ENCODE results near the gene GNG13. TPM values are rescaled to one million over a fixed set of nuclear protein-coding genes. Genes with fewer than 3 reads are reported as not detected.
A peak's percentile ranks its signal among the peaks of the same experiment; 100 is the strongest.

Gene GNG13
- total RNA-seq, 2 donors from 2014 or later = not detected

GRCh38 chr16:814974-815373, 14.4 kb upstream of the GNG13 start:
- H3K36me3 ChIP-seq (replicated peaks in 1 of 2; ENCODE audit: insufficient read depth in 1 of 2, low read depth in 2 of 2) = no peaks in the 10 kb centered on the region
- H3K9me3 ChIP-seq = no peaks in the 10 kb centered on the region
- no peak overlapping the region for H3K4me3 ChIP-seq
- 56 to 58% methylated on average over 9 of the region's 9 CpGs for WGBS, 2 donors
- intact Hi-C loops (cut with DNase I) = loop anchor here (5.0 to 10.0 kb wide), 2 partner anchors 237 to 280 kb away; partner anchors contain the start of gene C1QTNF8
- H3K4me1 ChIP-seq = peaks cover 7% of the 10 kb centered on the region
- ATAC-seq (no peak), DNase-seq (no peak)
- H3K27ac ChIP-seq = no peak overlapping the region
- no peak for TF ChIP-seq POLR2A (IDR thresholded peaks at IDR 0.05)
- TF ChIP-seq CTCF (IDR thresholded peaks at IDR 0.05) = no peak
- peaks cover 0 to 22% of the 10 kb centered on the region in 2 donors for H3K27me3 ChIP-seq

GRCh38 chr16:813916-814412, 13.4 kb upstream of the GNG13 start:
- H3K36me3 ChIP-seq (replicated peaks in 1 of 2; ENCODE audit: insufficient read depth in 1 of 2, low read depth in 2 of 2) = no peaks in the 10 kb centered on the region
- WGBS, 2 donors = 55 to 59% methylated on average over 19 to 22 of the region's 22 CpGs
- peaks cover 0 to 22% of the 10 kb centered on the region in 2 donors for H3K27me3 ChIP-seq
- H3K27ac ChIP-seq = no peak overlapping the region
- H3K4me3 ChIP-seq = no peak overlapping the region
- no peak for TF ChIP-seq CTCF (IDR thresholded peaks at IDR 0.05)
- no peak for TF ChIP-seq POLR2A (IDR thresholded peaks at IDR 0.05)
- ATAC-seq (no peak), DNase-seq (no peak)
- H3K9me3 ChIP-seq = no peaks in the 10 kb centered on the region
- peaks cover 7% of the 10 kb centered on the region for H3K4me1 ChIP-seq
- intact Hi-C loops (cut with DNase I) = loop anchor here (10.0 kb wide), 1 partner anchor 281 kb away; the partner anchor contains the start of gene C1QTNF8

GRCh38 chr16:813204-813915, 12.8 kb upstream of the GNG13 start:
- DNase-seq = peak in 3 of 4 donors; percentile 27 to 48 (median 45)
- no peak overlapping the region for H3K4me3 ChIP-seq
- peaks cover 0 to 21% of the 10 kb centered on the region in 2 donors for H3K27me3 ChIP-seq

GRCh38 chr16:808085-808386, 7.5 kb upstream of the GNG13 start:
- intact Hi-C loops (cut with DNase I) = no loop called here
- 22 to 23% methylated on average over 15 to 19 of the region's 19 CpGs for WGBS, 2 donors

More at GRCh38 chr16:813204-813915, 12.8 kb upstream of the GNG13 start:
- TF ChIP-seq CTCF (IDR thresholded peaks at IDR 0.05) (peak in 6 of 7 experiments; percentile 28 to 59 (median 45)), POLR2A (IDR thresholded peaks at IDR 0.05) (no peak)
- WGBS, 2 donors = 8 to 25% methylated on average over 4 to 64 of the region's 67 CpGs
- Histone ChIP-seq H3K36me3 (replicated peaks in 1 of 2; ENCODE audit: insufficient read depth in 1 of 2, low read depth in 2 of 2) (no peaks in the 10 kb centered on the region), H3K4me1 (peaks cover 12% of the 10 kb centered on the region), H3K9me3 (no peaks in the 10 kb centered on the region), H3K27ac (no peak overlapping the region)
- ATAC-seq = peak; percentile 45
- intact Hi-C loops (cut with DNase I) = loop anchor here (10.0 kb wide), 1 partner anchor 281 kb away; the partner anchor contains the start of gene C1QTNF8

More at GRCh38 chr16:808085-808386, 7.5 kb upstream of the GNG13 start:
- no peaks in the 10 kb centered on the region for H3K9me3 ChIP-seq
- peaks cover 0 to 3% of the 10 kb centered on the region in 2 donors for H3K27me3 ChIP-seq
- ATAC-seq (no peak), DNase-seq (no peak)
- H3K36me3 ChIP-seq (replicated peaks in 1 of 2; ENCODE audit: insufficient read depth in 1 of 2, low read depth in 2 of 2) = no peaks in the 10 kb centered on the region
- H3K4me3 ChIP-seq = peak overlapping the region in 1 of 2 donors; percentile 42
- TF ChIP-seq POLR2A (IDR thresholded peaks at IDR 0.05) (no peak), CTCF (IDR thresholded peaks at IDR 0.05) (no peak)
- peaks cover 9% of the 10 kb centered on the region for H3K4me1 ChIP-seq
- H3K27ac ChIP-seq = peak overlapping the region in 2 of 4 donors; percentile 37 to 88

Measured in body of pancreas (tissue), 4 donors.